Stimulated activated CD8-positive, alpha-beta memory T cell treated with anti-CD3 and anti-CD28 coated beads, Interleukin-4, amount 100 ng/mL, for 1 hour (primary cell): ENCODE measurements around the gene TMEM184C.

ENCODE experiments used
- DNase-seq, 2 donors: peaks; one replicate each; pipeline ENCODE4 v3.0.0-alpha.2; 2020; ENCODE audit warnings: low read depth in 2 of 2, low spot score in 1 of 2

Gene TMEM184C

DNA sequence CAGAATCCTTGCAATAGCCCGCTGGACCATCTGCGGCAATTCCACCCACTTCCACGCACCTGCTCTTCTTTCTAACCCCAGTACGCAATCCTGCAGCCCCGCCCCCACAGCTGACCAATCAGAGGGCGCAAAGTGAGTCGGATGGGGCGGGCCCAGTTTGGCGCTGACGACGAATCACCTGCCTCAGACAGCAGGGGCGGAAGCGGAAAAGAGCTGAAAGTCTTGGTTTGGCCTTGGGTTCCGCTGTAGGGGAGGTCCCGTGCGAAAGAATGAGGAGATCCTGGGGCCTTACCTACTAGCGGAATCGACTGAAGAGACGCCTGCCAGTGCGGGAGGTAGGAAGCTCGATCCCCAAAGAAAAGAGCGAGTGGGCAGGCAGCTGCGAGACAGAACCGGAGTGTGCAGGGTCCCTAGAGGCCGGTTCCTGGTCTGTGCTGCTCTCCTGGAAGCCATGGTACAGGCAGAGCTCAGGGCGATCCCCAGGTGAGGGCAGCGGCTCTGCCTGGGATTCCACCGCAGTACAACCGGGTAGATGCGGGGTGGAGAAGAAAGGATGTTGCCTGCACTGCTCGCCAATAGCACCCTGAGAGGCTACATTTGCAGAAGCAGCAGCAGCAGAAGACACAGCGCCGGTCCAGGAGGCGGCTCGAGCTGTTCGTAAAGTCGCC lies at the start of gene TMEM184C:
TSS of gene TMEM184C (plus strand) at position 225 of the 668 bp plus-strand sequence. CDS start 560 bp downstream, outside the sequence.
- peak; percentile 96 to 99 for DNase-seq

DNA sequence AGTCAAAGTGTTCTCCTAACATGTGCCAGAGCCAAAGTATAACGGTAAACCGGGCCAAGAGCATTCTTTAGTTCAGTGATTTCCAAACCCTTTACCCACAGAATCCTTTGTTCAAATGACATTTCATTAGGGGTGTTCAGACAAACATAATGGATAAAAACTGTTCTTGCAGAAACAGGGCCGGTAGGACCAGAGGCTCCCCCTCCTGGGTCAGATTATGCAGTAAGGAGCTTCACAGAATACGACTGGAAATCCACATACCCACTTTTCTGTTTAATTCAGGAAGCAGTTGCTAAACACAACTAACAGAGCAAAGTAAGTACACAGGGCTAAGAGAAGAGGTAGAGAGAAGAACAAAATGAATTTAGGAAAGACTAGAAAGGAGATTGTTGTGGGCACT lies 46.6 kb upstream of the TMEM184C start:
- DNase-seq = no peak

DNA sequence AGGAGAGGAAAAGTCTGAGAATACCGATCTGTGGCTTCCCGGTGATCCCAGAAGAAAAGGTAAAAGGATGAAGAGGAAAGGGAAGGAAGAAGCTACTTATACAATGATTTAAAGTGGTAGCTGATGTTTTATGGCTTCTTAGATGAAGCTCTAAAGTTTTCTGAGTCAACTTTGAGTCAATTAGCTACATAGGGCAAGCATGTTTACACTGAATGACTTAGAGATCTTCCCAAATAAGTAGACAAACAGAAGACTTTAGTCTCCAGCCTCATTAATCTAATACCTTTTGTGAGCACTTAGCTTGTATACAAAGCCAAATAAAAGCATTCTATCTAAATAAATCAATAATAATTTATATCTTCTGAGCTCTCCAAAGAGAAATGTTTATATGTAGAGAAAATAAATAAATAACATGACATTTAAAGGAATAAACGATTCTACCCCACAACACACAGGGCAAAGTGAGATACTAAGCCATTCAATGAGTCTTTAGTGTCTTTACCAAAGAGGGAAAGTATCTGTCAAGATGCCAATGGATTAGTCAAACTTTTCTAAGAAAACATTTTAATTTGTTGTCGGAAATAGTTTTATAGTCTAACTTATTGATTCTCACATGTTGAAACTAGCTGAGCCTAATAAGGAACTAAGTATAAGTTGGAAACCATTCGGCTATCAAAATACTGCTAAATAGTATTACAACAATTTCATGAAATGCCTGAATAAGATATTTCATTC lies 46.0 kb upstream of the TMEM184C start:
- no peak for DNase-seq

- DNase-seq = no peak
Observed at GRCh38 chr4:147576084-147576483, 41.1 kb upstream of the TMEM184C start.

DNA sequence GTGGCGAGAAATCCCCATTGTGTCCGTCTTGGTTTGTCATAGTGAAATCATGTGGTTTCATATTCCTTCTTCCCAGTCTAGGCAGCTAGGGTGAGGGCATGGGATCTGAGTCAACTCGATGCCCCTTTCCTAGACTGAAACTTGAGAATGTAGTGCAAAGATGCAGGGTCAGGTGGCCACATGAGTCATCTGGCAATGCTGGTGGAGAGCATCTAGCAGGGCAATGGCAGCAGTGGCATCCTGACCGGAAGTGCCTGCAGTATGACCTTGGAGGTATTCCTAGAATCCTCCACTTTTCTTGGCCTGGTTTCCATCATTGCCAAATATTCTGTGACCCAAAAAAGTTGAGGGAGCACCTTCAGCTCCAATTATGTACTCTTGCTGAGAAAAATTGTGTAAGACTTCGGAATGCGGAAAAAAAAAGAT lies 39.1 kb upstream of the TMEM184C start:
- no peak for DNase-seq

GRCh38 chr4:147578593-147578992 lies 38.6 kb upstream of the TMEM184C start:
- DNase-seq = no peak

- no peak for DNase-seq
Observed at GRCh38 chr4:147580396-147580795, 36.8 kb upstream of the TMEM184C start.

- DNase-seq = no peak
Observed at GRCh38 chr4:147581606-147582350, 35.4 kb upstream of the TMEM184C start.

- no peak for DNase-seq
Observed at GRCh38 chr4:147582386-147583060, 34.7 kb upstream of the TMEM184C start.

DNA sequence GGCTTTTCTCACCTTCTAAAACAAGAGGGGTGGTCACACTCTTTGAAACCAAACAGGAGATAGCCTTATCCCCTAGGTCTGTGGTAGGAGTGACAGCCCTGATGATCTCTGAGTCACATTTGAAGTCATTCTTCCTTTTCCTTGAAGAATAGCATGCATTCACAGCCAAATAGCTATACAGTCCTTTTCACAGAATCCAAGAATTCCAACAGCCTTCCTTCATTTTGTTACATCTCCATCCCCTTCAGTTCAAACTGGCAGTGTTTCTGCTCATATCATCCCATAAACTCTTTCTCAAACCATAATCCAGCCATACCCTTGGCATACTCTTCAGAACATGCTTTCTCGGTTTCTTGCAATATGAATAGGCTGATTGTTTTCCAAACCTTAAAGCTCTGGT lies 33.3 kb upstream of the TMEM184C start:
- no peak for DNase-seq

DNA sequence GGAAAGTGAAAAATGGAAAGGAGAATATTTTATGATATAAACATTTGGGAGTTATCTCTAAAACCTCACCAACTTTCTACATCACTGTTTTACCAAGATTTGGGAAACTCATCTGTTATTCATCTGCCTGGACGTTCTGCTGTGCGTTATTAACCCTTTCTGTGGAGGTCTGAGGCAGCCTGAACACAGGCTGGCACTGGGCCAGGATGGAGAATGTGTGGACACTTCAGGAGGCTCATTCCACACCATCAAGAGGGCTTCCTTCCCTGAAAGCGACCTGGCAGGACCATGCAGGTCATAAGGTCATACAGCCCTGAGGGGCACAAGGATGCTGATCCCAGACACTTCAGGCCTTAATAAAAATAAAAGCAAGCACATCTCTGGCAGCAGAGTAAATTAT lies 31.2 kb upstream of the TMEM184C start:
- no peak for DNase-seq

DNA sequence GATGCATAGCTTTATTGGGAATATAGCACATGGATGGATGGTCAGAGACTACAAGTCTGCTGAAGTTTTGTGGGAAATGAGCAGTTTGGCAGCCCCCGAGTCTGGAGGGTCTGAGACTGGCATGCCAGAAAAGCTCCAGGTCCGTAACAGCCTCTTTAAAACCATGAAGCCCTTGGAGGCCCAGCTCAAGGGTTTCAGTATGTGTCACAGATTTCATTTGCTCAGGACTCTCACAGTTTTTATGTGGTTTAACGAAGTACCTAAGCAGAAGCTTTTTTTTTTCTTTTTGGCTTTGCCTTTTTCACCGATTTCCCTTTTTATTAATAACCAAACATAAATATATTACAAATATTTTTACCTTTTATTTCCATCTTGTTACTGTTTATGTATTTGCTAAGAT lies 30.6 kb upstream of the TMEM184C start:
- DNase-seq = no peak

DNA sequence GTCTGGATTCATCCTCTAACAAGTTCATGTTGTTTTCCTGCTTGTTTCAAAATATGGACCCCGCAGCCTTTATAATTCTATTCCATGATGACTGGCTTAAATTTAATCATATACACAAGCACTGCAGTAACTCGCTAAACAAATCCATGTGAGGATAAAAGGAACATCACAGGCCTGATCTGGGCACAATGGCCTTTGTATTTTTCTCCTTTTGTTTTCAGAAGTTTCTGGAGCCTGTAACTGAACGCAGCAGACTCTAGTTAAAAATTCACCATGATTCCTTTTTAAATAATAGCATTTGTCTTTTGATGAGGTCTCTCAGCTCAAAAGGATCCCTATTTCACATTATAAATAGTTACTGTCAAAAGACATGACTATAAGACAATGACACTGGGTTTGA lies 30.2 kb upstream of the TMEM184C start:
- DNase-seq = no peak

DNA sequence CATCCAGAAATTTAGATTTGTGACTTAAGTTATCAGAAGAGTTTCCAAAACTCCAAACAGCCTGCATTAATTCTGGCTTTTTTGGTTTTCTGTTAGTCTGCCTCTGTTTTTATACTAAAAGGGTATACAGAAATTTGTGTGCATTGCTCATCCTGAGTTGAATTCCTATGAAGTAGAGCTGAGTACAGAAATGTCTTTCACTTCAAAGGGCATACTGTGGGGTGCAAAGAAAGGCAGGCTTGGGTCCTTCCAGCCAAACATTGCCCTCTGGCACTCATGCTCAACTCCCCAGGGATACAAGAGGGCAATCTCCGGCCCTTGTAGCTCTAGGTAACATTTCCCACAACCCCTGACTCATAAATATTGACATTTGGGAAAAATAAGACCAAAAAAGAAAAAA lies 27.6 kb upstream of the TMEM184C start:
- DNase-seq = no peak

DNA sequence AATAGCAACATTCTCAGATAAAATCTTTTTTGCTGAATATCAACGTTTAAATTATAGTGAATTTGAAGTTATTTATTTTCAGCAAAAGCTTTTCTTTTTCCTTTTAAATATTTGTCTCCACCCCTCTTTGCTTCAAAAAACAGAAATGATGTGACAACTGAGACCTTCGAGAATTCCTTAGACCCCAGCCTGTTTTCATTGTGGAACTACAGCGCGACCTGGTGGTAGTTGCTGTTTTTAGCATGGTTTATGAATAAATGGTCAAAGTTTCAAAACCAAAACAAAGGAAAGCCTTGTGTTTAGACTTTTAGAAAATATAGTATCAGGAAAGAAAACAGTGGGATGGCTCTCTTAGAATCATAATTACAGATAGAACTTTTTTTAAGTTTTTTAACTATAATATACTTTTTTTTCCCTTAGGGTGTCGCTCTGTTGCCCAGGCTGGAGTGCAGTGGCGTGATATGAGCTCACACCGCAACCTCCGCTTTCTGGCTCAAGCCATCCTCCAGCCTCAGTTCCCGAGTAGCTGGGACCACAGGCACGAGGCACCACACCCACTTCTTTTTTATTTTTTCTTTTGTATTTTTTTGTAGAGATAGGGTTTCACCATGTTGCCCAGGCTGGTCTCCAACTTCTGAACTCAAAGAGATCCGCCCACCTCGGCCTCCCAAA lies 26.8 kb upstream of the TMEM184C start:
- DNase-seq = peak in 1 of 2 donors; percentile 12

DNA sequence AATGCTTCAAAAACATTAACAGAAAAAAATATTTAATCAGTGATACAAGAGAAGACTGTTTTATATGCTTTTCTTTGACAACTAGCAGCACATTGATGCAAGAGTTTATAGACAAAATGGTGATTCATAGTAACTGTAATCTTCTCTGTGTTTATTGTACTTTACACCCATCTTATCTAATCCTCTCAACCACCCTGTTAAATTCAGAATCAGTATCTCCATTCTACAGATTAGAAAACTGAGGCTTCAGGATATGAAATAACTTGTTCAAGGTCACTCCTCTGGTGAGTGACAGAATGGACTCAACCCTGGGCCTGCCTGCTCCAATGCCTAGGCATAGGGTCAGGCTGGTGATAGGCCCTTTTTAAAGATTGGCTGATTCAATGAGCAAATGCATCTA lies 26.1 kb upstream of the TMEM184C start:
- no peak for DNase-seq

DNA sequence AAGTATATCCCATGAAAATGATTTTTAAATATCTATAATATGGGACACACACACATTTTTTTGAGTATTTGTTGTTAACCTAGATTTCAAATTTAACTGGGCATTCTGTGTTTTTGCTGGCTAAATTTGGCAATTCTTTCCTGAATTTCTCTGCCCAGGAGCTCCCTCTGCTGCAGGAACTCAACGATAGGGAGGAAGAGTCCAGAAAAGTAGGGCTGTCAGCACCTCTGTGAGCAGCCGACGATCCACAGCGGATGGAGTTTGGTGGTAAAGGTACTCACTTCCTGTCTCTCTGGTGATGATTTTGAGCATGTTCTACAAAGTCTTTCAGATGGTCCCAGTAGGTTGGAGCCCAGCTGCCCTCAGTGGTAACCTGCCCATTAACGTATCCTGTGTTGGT lies 23.1 kb upstream of the TMEM184C start:
- DNase-seq = no peak

- no peak for DNase-seq
Observed at GRCh38 chr4:147594578-147594977, 22.6 kb upstream of the TMEM184C start.

- no peak for DNase-seq
Observed at GRCh38 chr4:147596377-147596776, 20.8 kb upstream of the TMEM184C start.

DNA sequence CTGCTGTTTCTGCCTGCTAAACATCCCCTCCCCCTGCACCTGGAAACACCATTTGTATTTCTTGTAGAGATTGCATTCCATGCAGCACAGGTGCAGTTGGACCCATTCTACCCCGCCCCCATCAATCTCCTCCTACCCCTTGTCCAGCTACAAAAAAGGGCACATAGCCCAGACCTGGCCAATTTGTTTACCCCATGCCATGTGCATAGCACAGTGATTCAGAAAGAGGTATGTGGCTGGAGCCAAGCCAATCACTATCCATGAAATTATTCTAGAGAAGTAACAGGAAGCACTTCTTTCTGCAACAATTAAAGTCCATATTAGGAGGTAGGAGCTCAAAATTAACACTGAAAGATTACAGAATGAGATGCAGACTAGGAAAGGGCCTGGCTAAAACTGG lies 20.2 kb upstream of the TMEM184C start:
- no peak for DNase-seq

DNA sequence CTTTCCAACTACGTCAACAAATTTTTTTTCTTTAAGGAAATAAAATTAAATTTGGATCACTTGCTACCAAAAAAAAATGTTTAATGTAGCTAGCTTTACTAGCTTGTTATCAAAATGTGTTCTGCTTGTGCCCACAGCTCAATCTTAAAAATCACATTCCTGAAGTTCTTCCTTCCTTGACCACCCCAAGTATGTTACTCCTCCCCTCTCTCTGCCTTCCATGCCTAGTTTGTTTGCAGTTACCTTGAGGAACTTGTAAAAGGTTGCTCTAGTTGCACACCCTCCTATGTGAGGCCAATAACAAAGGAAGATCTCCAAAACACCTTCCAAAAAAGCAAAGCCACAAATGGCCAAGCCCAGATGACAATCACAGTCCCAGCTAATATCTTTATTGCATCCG lies 19.6 kb upstream of the TMEM184C start:
- no peak for DNase-seq
